Esophagus (tissue), 2 donors: ENCODE data around the gene TMED10. TPM values are rescaled to one million over a fixed set of nuclear protein-coding genes. Genes with fewer than 3 reads are reported as not detected.

Experiments used
- H3K27ac ChIP-seq, 2 donors: one replicate each; pipeline ENCODE4 v1.5.1; 2013; ENCODE audit warnings: low read depth in 2 of 2, mild to moderate bottlenecking in 2 of 2, inconsistent platforms in 1 of 2, low read length in 1 of 2, moderate library complexity in 1 of 2
- H3K27me3 ChIP-seq, 2 donors: one replicate each; pipeline ENCODE4 v1.6.1; 2013; ENCODE audit warnings: low read length in 2 of 2, control low read depth in 1 of 2, mild to moderate bottlenecking in 1 of 2; ENCODE audit not compliant: insufficient read depth in 2 of 2, control insufficient read depth in 1 of 2
- H3K36me3 ChIP-seq, 2 donors: one replicate each; pipeline ENCODE4 v1.6.1; 2013; ENCODE audit warnings: low read length in 1 of 2; ENCODE audit not compliant: control insufficient read depth in 2 of 2, insufficient read depth in 2 of 2
- H3K4me1 ChIP-seq, 2 donors: one replicate each; pipeline ENCODE4 v1.6.1; 2013; ENCODE audit warnings: low read length in 1 of 2; ENCODE audit not compliant: control insufficient read depth in 2 of 2, insufficient read depth in 2 of 2
- H3K4me3 ChIP-seq, 2 donors: one replicate each; pipeline ENCODE4 v1.5.1; 2013; ENCODE audit warnings: low read length in 2 of 2, mild to moderate bottlenecking in 2 of 2, low read depth in 1 of 2, moderate library complexity in 1 of 2
- H3K9me3 ChIP-seq, 2 donors: one replicate each; pipeline ENCODE4 v1.6.1; 2013; ENCODE audit warnings: mild to moderate bottlenecking in 2 of 2, low read depth in 1 of 2, low read length in 1 of 2, moderate library complexity in 1 of 2; ENCODE audit not compliant: control insufficient read depth in 2 of 2, insufficient read depth in 1 of 2
- WGBS, 2 donors: extraction: QIAGEN DNeasy Blood & Tissue Kit; methylation state at CpG; one replicate each; pipeline ENCODE4 v1.1.7; 2013; 5-methylcytosine and 5-hydroxymethylcytosine counted together
- polyA plus RNA-seq, 2 donors: library from polyadenylated mRNA; stranded (reverse); fragments of 200-250 nt; gene quantifications; one replicate each; pipeline ENCODE4 v1.2.3, GENCODE V29; 2013
- donor health status: healthy with polysubstance abuse.
- donor health status: Bipolar disorder and iron deficiency.

Gene TMED10
- polyA plus RNA-seq, 2 donors = 74.8 to 225 TPM

GRCh38 chr14:75197338-75197737, 20.9 kb upstream of the TMED10 start:
- no peaks in the 10 kb centered on the region for H3K36me3 ChIP-seq
- H3K9me3 ChIP-seq = no peaks in the 10 kb centered on the region
- WGBS, 2 donors = 79 to 94% methylated on average over 4 of the region's 4 CpGs
- no peak overlapping the region for H3K4me3 ChIP-seq
- H3K27me3 ChIP-seq = no peaks in the 10 kb centered on the region
- H3K27ac ChIP-seq = no peak overlapping the region
- H3K4me1 ChIP-seq = peaks cover 0 to 5% of the 10 kb centered on the region in 2 donors

- Histone ChIP-seq H3K9me3 (no peaks in the 10 kb centered on the region), H3K27ac (no peak overlapping the region), H3K36me3 (no peaks in the 10 kb centered on the region), H3K4me1 (peaks cover 0 to 5% of the 10 kb centered on the region in 2 donors), H3K27me3 (no peaks in the 10 kb centered on the region), H3K4me3 (no peak overlapping the region)
- 58 to 81% methylated on average over 4 of the region's 4 CpGs for WGBS, 2 donors
These were observed 20.1 kb upstream of the TMED10 start for GRCh38 chr14:75196468-75196867.

- no peaks in the 10 kb centered on the region for H3K9me3 ChIP-seq
- no peaks in the 10 kb centered on the region for H3K36me3 ChIP-seq
- no peak overlapping the region for H3K27ac ChIP-seq
- 99 to 100% methylated on average over 3 of the region's 3 CpGs for WGBS, 2 donors
- H3K4me1 ChIP-seq = peaks cover 0 to 5% of the 10 kb centered on the region in 2 donors
- H3K27me3 ChIP-seq = no peaks in the 10 kb centered on the region
- no peak overlapping the region for H3K4me3 ChIP-seq
These were observed 19.7 kb upstream of the TMED10 start for GRCh38 chr14:75196064-75196463.

GRCh38 chr14:75191100-75191499, 14.7 kb upstream of the TMED10 start:
- H3K27me3 ChIP-seq = no peaks in the 10 kb centered on the region
- H3K27ac ChIP-seq = no peak overlapping the region
- H3K9me3 ChIP-seq = no peaks in the 10 kb centered on the region
- no peaks in the 10 kb centered on the region for H3K36me3 ChIP-seq
- no peaks in the 10 kb centered on the region for H3K4me1 ChIP-seq
- H3K4me3 ChIP-seq = no peak overlapping the region
- 92 to 96% methylated on average over 3 of the region's 3 CpGs for WGBS, 2 donors

GRCh38 chr14:75190023-75190422, 13.6 kb upstream of the TMED10 start:
- no peaks in the 10 kb centered on the region for H3K4me1 ChIP-seq
- no peaks in the 10 kb centered on the region for H3K27me3 ChIP-seq
- no peak overlapping the region for H3K27ac ChIP-seq
- H3K36me3 ChIP-seq = no peaks in the 10 kb centered on the region
- H3K9me3 ChIP-seq = no peaks in the 10 kb centered on the region
- WGBS, 2 donors = 89 to 93% methylated on average over 4 of the region's 4 CpGs
- H3K4me3 ChIP-seq = no peak overlapping the region

- Histone ChIP-seq H3K4me1 (no peaks in the 10 kb centered on the region), H3K4me3 (no peak overlapping the region), H3K36me3 (no peaks in the 10 kb centered on the region), H3K9me3 (no peaks in the 10 kb centered on the region), H3K27ac (no peak overlapping the region), H3K27me3 (no peaks in the 10 kb centered on the region)
- WGBS, 2 donors = 82 to 85% methylated on average over 7 of the region's 7 CpGs
These were observed 12.3 kb upstream of the TMED10 start for GRCh38 chr14:75188520-75189268.

- 94 to 95% methylated on average over 4 of the region's 4 CpGs for WGBS, 2 donors
- Histone ChIP-seq H3K27ac (no peak overlapping the region), H3K36me3 (no peaks in the 10 kb centered on the region), H3K4me1 (no peaks in the 10 kb centered on the region), H3K4me3 (no peak overlapping the region), H3K9me3 (no peaks in the 10 kb centered on the region), H3K27me3 (no peaks in the 10 kb centered on the region)
These were observed 11.7 kb upstream of the TMED10 start for GRCh38 chr14:75188086-75188485.

GRCh38 chr14:75186953-75187352, 10.5 kb upstream of the TMED10 start:
- no peak overlapping the region for H3K4me3 ChIP-seq
- H3K27me3 ChIP-seq = no peaks in the 10 kb centered on the region
- no peaks in the 10 kb centered on the region for H3K9me3 ChIP-seq
- H3K4me1 ChIP-seq = no peaks in the 10 kb centered on the region
- 77 to 79% methylated on average over 2 of the region's 2 CpGs for WGBS, 2 donors
- H3K27ac ChIP-seq = no peak overlapping the region
- H3K36me3 ChIP-seq = no peaks in the 10 kb centered on the region

GRCh38 chr14:75185251-75186040, 9.0 kb upstream of the TMED10 start:
- Histone ChIP-seq H3K27me3 (no peaks in the 10 kb centered on the region), H3K4me3 (no peak overlapping the region), H3K4me1 (no peaks in the 10 kb centered on the region), H3K27ac (no peak overlapping the region), H3K9me3 (no peaks in the 10 kb centered on the region), H3K36me3 (no peaks in the 10 kb centered on the region)
- WGBS, 2 donors = 88 to 92% methylated on average over 7 of the region's 7 CpGs
